HCT116 (cell line): ENCODE data around the gene STYXL1. TPM values are rescaled to one million over a fixed set of nuclear protein-coding genes. Genes with fewer than 3 reads are reported as not detected.

ENCODE experiments used
- ATAC-seq: fragments of 200-7000 bp; cut with Tn5 transposase; 2 replicates; pipeline ENCODE4 v1.9.1; 2020; ENCODE audit warnings: mild to moderate bottlenecking, moderate library complexity
- BruUV-seq: library from RNA; stranded (reverse); fragments of 400-500 nt; replicated peaks from 2 replicates; lab custom pipeline; 2021; lab: Mats Ljungman, UMichigan
- CTCF ChIA-PET: fragments of 300-600 bp; sonication (Branson Sonifier 250); formaldehyde crosslinking; loops from one replicate; lab custom pipeline; 2021; ENCODE audit warnings: antibody characterized with exemption; lab: Charles Lee
- POLR2A ChIA-PET: fragments of 300-600, 350-600 bp; sonication (Branson Sonifier 250); formaldehyde crosslinking; loops from one replicate; lab custom pipeline; 2021; ENCODE audit warnings: antibody characterized with exemption; lab: Charles Lee
- RAD21 ChIA-PET, 2 experiments: fragments of 300-600 bp; sonication (Branson Sonifier 250); formaldehyde crosslinking; loops; one replicate each; lab custom pipeline; 2023; ENCODE audit warnings: low total read pairs in 2 of 2; ENCODE audit not compliant: uncharacterized antibody in 2 of 2, unreplicated experiment in 2 of 2, low non-redundant PET in 1 of 2; lab: Charles Lee
- DNase-seq: peaks from one replicate; pipeline ENCODE4 v3.0.0-alpha.2; 2010; ENCODE audit warnings: low read depth, low spot score
- H2AFZ ChIP-seq: fragments of 200-600 bp; shearing (Covaris generic), sonication (generic); 2 replicates; pipeline ENCODE4 v1.6.1; 2017; ENCODE audit warnings: low read depth, mixed run types, mixed read lengths, antibody characterized with exemption, low read length; ENCODE audit not compliant: poor library complexity, severe bottlenecking
- H3K27ac ChIP-seq: 2 replicates; pipeline ENCODE4 v1.5.1; 2012; ENCODE audit warnings: low read depth, low read length
- H3K27me3 ChIP-seq: fragments of 200-600 bp; sonication (generic); 2 replicates; pipeline ENCODE4 v1.6.1; 2016; ENCODE audit warnings: mixed run types, low read length, mixed read lengths; ENCODE audit not compliant: insufficient read depth
- H3K36me3 ChIP-seq, 2 experiments: fragments of 200-500 bp in 1 of 2; fragments of 200-600 bp in 1 of 2; sonication (Bioruptor generic) in 1 of 2; sonication (generic) in 1 of 2; 2 replicates each; pipeline versions ENCODE4 v1.5.1 to v1.6.1; 2014 to 2016; ENCODE audit warnings: low read length in 2 of 2, inconsistent platforms in 1 of 2, mixed read lengths in 1 of 2, mixed run types in 1 of 2; ENCODE audit not compliant: insufficient read depth in 2 of 2, control insufficient read depth in 1 of 2
- H3K4me1 ChIP-seq, 2 experiments: fragments of 200-600 bp in 1 of 2; sonication (generic) in 1 of 2; 2 replicates each; pipeline versions ENCODE4 v1.5.1 to v1.6.1; 2012 to 2017; ENCODE audit warnings: low read length in 2 of 2, inconsistent platforms in 1 of 2, mild to moderate bottlenecking in 1 of 2, mixed read lengths in 1 of 2, mixed run types in 1 of 2, moderate library complexity in 1 of 2; ENCODE audit not compliant: insufficient read depth in 2 of 2, control insufficient read depth in 1 of 2
- H3K4me2 ChIP-seq: fragments of 200-600 bp; sonication (generic); 2 replicates; pipeline ENCODE4 v1.6.1; 2017; ENCODE audit warnings: mixed run types, low read length, mixed read lengths
- H3K4me3 ChIP-seq, 2 experiments: fragments of 200-600 bp in 1 of 2; sonication (generic) in 1 of 2; replicated peaks in 1 of 2; 2 replicates each; pipeline ENCODE4 v1.5.1; 2011 to 2016; ENCODE audit warnings: low read length in 2 of 2, control low read depth in 1 of 2, low read depth in 1 of 2, mild to moderate bottlenecking in 1 of 2, mixed read lengths in 1 of 2, mixed run types in 1 of 2
- H3K79me2 ChIP-seq: fragments of 200-600 bp; sonication (generic); 2 replicates; pipeline ENCODE4 v1.6.1; 2017; ENCODE audit warnings: mild to moderate bottlenecking, mixed run types, low read length, moderate library complexity, mixed read lengths; ENCODE audit not compliant: insufficient read depth
- H3K9ac ChIP-seq: fragments of 200-600 bp; sonication (generic); 2 replicates; pipeline ENCODE4 v1.6.1; 2016; ENCODE audit warnings: low read length, mixed read lengths
- H3K9me2 ChIP-seq: fragments of 200-600 bp; sonication (generic), shearing (Covaris generic); 2 replicates; pipeline ENCODE4 v1.6.1; 2017; ENCODE audit warnings: mixed run types, mild to moderate bottlenecking, moderate library complexity; ENCODE audit not compliant: insufficient read depth
- H3K9me3 ChIP-seq, 2 experiments: fragments of 200-500 bp in 1 of 2; fragments of 200-600 bp in 1 of 2; sonication (Bioruptor generic) in 1 of 2; sonication (generic) in 1 of 2; 2 replicates each; pipeline ENCODE4 v1.6.1; 2014 to 2017; ENCODE audit warnings: low read length in 2 of 2, mixed read lengths in 2 of 2, inconsistent platforms in 1 of 2, low read depth in 1 of 2, mild to moderate bottlenecking in 1 of 2, mixed run types in 1 of 2, moderate library complexity in 1 of 2; ENCODE audit not compliant: control insufficient read depth in 1 of 2, insufficient read depth in 1 of 2
- H4K20me1 ChIP-seq: fragments of 200-600 bp; sonication (generic), shearing (Covaris generic); 2 replicates; pipeline ENCODE4 v1.6.1; 2017; ENCODE audit warnings: mixed run types, mild to moderate bottlenecking, moderate library complexity; ENCODE audit not compliant: insufficient read depth
- CBX3 ChIP-seq: IDR thresholded peaks from 2 replicates; pipeline ENCODE4 v1.6.1; 2012; ENCODE audit warnings: low read depth
- CEBPB ChIP-seq: IDR thresholded peaks from 2 replicates; pipeline ENCODE4 v1.6.1; 2012; ENCODE audit warnings: low read depth
- EGR1 ChIP-seq: IDR thresholded peaks from 2 replicates; pipeline ENCODE4 v1.6.1; 2012; ENCODE audit warnings: low read depth
- ELF1 ChIP-seq: IDR thresholded peaks from 2 replicates; pipeline ENCODE4 v1.6.1; 2012; ENCODE audit warnings: low read depth, borderline replicate concordance
- EZH2 ChIP-seq: fragments of 200-600 bp; sonication (generic); IDR thresholded peaks from 2 replicates; pipeline ENCODE4 v1.6.1; 2017; ENCODE audit warnings: antibody characterized with exemption, mixed run types
- EZH2phosphoT487 ChIP-seq: fragments of 200-600 bp; IDR thresholded peaks from 2 replicates; pipeline ENCODE4 v1.6.1; 2018; ENCODE audit warnings: antibody characterized with exemption, borderline replicate concordance
- FOSL1 ChIP-seq: IDR thresholded peaks from 2 replicates; pipeline ENCODE4 v1.6.1; 2012; ENCODE audit warnings: low read depth
- POLR2A ChIP-seq: IDR thresholded peaks from 2 replicates; pipeline ENCODE4 v1.7.0; 2011; ENCODE audit warnings: borderline replicate concordance; ENCODE audit not compliant: insufficient read depth, insufficient read length; ENCODE audit errors: extremely low read depth
- POLR2AphosphoS5 ChIP-seq: IDR thresholded peaks from 2 replicates; pipeline ENCODE4 v1.6.1; 2011; ENCODE audit warnings: mild to moderate bottlenecking, low read depth, low read length, moderate library complexity
- RAD21 ChIP-seq: IDR thresholded peaks from 2 replicates; pipeline ENCODE4 v1.6.1; 2012; ENCODE audit warnings: low read depth, mild to moderate bottlenecking
- SIN3A ChIP-seq: IDR thresholded peaks from 2 replicates; pipeline ENCODE4 v1.6.1; 2012; ENCODE audit warnings: low read depth
- SP1 ChIP-seq: IDR thresholded peaks from 2 replicates; pipeline ENCODE4 v1.6.1; 2012; ENCODE audit warnings: low read depth
- SRF ChIP-seq: IDR thresholded peaks from 2 replicates; pipeline ENCODE4 v1.6.1; 2012; ENCODE audit warnings: low read depth
- YY1 ChIP-seq: IDR thresholded peaks from 2 replicates; pipeline ENCODE4 v1.6.1; 2011; ENCODE audit warnings: low read length, low read depth, moderate library complexity, mild to moderate bottlenecking; ENCODE audit not compliant: insufficient replicate concordance; ENCODE audit errors: extremely low read depth
- ZFX ChIP-seq: fragments of 450-650 bp; IDR thresholded peaks from 2 replicates; pipeline ENCODE4 v1.6.1; 2017
- ZNF274 ChIP-seq: fragments of 200-500 bp; sonication (Bioruptor generic); IDR thresholded peaks from 2 replicates; pipeline ENCODE4 v1.6.1; 2014; ENCODE audit warnings: mild to moderate bottlenecking, low read depth, low read length, inconsistent platforms
- intact Hi-C: fragments of 100-400 bp; cut with micrococcal nuclease; formaldehyde crosslinking; loops from 2 replicates; pipeline ENCODE4 v1.10.0; 2022
- total RNA-seq: library from RNA; stranded (reverse); gene quantifications from one replicate; pipeline ENCODE4 v1.2.1, GENCODE V29; 2021; ENCODE audit not compliant: unreplicated experiment
- TF ChIP-seq, protein P1 (sequence below), 3 experiments: fragments of 200-600 bp in 1 of 3; sonication (generic) in 1 of 3; IDR thresholded peaks in 2 of 3; conservative IDR thresholded peaks in 1 of 3; 2 replicates each; pipeline ENCODE4 v1.5.1; 2012 to 2017; ENCODE audit warnings: low read depth in 2 of 3, low read length in 2 of 3, antibody characterized with exemption in 1 of 3, borderline replicate concordance in 1 of 3, control low read depth in 1 of 3, mild to moderate bottlenecking in 1 of 3, mixed read lengths in 1 of 3, mixed run types in 1 of 3, moderate library complexity in 1 of 3; ENCODE audit not compliant: insufficient read depth in 1 of 3
- TF ChIP-seq, protein P2 (sequence below): IDR thresholded peaks from 2 replicates; pipeline ENCODE4 v1.6.1; 2012
- TF ChIP-seq, protein P3 (sequence below): IDR thresholded peaks from 2 replicates; pipeline ENCODE4 v1.6.1; 2012
- TF ChIP-seq, protein P4 (sequence below): IDR thresholded peaks from 2 replicates; pipeline ENCODE4 v1.6.1; 2012; ENCODE audit warnings: low read depth

STYXL1 gene
- total RNA-seq, 1 experiment from 2014 or later = 32.5 TPM

DNA sequence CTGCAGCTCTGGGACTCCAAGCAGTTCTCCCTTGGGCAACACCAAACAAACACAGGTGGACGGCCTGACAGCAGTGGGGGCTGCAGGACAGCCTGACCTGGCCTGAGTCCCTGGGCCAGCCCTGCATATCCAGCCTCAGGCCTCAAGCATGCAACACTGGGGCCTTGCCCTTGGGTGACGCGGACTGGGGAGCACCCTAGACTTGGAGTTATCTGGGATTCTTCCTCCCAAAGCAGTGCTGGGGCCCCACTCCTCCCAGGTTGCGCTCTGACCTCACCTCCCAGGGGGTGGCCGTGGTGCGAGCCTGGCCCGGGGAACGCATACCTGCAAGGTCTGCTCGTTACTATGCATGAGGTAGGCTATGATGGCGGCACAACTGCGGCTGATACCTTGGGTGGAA, 47.2 kb downstream of the STYXL1 start:
- no peaks in the 10 kb centered on the region for H3K4me1 ChIP-seq
- intact Hi-C loops = no loop called here
- no peaks in the 10 kb centered on the region for H3K9me3 ChIP-seq
- no peak for ATAC-seq
- H2AFZ ChIP-seq = no peak overlapping the region
- H3K9me2 ChIP-seq = no peaks in the 10 kb centered on the region
- no peak overlapping the region for H3K9ac ChIP-seq
- no TSS peak for BruUV-seq
- H3K4me2 ChIP-seq = no peak overlapping the region
- POLR2A ChIA-PET = no interaction called here
- CTCF ChIA-PET = no interaction called here
- no peak overlapping the region for H3K4me3 ChIP-seq
- no peaks in the 10 kb centered on the region for H4K20me1 ChIP-seq
- no peaks in the 10 kb centered on the region; a peak in 1 of 4 replicates for H3K36me3 ChIP-seq
- DNase-seq = no peak
- RAD21 ChIA-PET = no interaction called here
- no peak overlapping the region for H3K27ac ChIP-seq
- TF ChIP-seq, protein P1, sequence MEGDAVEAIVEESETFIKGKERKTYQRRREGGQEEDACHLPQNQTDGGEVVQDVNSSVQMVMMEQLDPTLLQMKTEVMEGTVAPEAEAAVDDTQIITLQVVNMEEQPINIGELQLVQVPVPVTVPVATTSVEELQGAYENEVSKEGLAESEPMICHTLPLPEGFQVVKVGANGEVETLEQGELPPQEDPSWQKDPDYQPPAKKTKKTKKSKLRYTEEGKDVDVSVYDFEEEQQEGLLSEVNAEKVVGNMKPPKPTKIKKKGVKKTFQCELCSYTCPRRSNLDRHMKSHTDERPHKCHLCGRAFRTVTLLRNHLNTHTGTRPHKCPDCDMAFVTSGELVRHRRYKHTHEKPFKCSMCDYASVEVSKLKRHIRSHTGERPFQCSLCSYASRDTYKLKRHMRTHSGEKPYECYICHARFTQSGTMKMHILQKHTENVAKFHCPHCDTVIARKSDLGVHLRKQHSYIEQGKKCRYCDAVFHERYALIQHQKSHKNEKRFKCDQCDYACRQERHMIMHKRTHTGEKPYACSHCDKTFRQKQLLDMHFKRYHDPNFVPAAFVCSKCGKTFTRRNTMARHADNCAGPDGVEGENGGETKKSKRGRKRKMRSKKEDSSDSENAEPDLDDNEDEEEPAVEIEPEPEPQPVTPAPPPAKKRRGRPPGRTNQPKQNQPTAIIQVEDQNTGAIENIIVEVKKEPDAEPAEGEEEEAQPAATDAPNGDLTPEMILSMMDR (IDR thresholded peaks at IDR 0.05 in 2 of 3, conservative IDR thresholded peaks at IDR 0.05 in 1 of 3; ENCODE audit: borderline replicate concordance in 1 of 3, insufficient read depth in 1 of 3, low read depth in 2 of 3, low read length in 2 of 3) = no peak
- TF ChIP-seq EZH2phosphoT487 = no peak
- no peak for TF ChIP-seq SRF
- TF ChIP-seq EZH2 = no peak
- no peak for TF ChIP-seq FOSL1
- TF ChIP-seq POLR2A = no peak
- no peak for TF ChIP-seq CBX3
- no peak for TF ChIP-seq SIN3A
- TF ChIP-seq RAD21 = no peak
- TF ChIP-seq, protein P2, sequence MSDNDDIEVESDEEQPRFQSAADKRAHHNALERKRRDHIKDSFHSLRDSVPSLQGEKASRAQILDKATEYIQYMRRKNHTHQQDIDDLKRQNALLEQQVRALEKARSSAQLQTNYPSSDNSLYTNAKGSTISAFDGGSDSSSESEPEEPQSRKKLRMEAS = no peak
- no peak for TF ChIP-seq YY1
- TF ChIP-seq POLR2AphosphoS5 = no peak
- TF ChIP-seq ZNF274 = no peak
- TF ChIP-seq, protein P3, sequence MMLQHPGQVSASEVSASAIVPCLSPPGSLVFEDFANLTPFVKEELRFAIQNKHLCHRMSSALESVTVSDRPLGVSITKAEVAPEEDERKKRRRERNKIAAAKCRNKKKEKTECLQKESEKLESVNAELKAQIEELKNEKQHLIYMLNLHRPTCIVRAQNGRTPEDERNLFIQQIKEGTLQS = no peak
- TF ChIP-seq CEBPB = no peak
- no peak for TF ChIP-seq SP1
- TF ChIP-seq, protein P4, sequence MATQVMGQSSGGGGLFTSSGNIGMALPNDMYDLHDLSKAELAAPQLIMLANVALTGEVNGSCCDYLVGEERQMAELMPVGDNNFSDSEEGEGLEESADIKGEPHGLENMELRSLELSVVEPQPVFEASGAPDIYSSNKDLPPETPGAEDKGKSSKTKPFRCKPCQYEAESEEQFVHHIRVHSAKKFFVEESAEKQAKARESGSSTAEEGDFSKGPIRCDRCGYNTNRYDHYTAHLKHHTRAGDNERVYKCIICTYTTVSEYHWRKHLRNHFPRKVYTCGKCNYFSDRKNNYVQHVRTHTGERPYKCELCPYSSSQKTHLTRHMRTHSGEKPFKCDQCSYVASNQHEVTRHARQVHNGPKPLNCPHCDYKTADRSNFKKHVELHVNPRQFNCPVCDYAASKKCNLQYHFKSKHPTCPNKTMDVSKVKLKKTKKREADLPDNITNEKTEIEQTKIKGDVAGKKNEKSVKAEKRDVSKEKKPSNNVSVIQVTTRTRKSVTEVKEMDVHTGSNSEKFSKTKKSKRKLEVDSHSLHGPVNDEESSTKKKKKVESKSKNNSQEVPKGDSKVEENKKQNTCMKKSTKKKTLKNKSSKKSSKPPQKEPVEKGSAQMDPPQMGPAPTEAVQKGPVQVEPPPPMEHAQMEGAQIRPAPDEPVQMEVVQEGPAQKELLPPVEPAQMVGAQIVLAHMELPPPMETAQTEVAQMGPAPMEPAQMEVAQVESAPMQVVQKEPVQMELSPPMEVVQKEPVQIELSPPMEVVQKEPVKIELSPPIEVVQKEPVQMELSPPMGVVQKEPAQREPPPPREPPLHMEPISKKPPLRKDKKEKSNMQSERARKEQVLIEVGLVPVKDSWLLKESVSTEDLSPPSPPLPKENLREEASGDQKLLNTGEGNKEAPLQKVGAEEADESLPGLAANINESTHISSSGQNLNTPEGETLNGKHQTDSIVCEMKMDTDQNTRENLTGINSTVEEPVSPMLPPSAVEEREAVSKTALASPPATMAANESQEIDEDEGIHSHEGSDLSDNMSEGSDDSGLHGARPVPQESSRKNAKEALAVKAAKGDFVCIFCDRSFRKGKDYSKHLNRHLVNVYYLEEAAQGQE = no peak
- no peak for TF ChIP-seq EGR1
- no peak for TF ChIP-seq ZFX
- TF ChIP-seq ELF1 = no peak
- no peaks in the 10 kb centered on the region for H3K79me2 ChIP-seq
- no peaks in the 10 kb centered on the region for H3K27me3 ChIP-seq
